ENCODE measurements around the gene KANSL1L.
"Not testable (repeated sequence)": the region's sequence is repeated elsewhere in the genome, so short reads cannot be mapped to it uniquely, and the experiment has no call there.

KANSL1L gene, protein sequence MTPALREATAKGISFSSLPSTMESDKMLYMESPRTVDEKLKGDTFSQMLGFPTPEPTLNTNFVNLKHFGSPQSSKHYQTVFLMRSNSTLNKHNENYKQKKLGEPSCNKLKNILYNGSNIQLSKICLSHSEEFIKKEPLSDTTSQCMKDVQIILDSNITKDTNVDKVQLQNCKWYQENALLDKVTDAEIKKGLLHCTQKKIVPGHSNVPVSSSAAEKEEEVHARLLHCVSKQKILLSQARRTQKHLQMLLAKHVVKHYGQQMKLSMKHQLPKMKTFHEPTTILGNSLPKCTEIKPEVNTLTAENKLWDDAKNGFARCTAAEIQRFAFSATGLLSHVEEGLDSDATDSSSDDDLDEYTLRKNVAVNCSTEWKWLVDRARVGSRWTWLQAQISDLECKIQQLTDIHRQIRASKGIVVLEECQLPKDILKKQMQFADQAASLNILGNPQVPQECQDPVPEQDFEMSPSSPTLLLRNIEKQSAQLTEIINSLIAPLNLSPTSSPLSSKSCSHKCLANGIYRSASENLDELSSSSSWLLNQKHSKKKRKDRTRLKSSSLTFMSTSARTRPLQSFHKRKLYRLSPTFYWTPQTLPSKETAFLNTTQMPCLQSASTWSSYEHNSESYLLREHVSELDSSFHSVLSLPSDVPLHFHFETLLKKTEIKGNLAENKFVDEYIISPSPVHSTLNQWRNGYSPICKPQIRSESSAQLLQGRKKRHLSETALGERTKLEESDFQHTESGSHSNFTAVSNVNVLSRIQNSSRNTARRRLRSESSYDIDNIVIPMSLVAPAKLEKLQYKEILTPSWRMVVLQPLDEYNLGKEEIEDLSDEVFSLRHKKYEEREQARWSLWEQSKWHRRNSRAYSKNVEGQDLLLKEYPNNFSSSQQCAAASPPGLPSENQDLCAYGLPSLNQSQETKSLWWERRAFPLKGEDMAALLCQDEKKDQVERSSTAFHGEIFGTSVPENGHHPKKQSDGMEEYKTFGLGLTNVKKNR

GRCh38 chr2:210171309-210172218 lies at the start of gene KANSL1L:
Gene KANSL1L, minus strand, starts transcription at chr2:210171409. Its CDS starts 16,827 bp downstream, at chr2:210154582.
- in situ Hi-C loops (cut with HindIII; ENCODE audit: low sequenced_read_pairs), result no loop called here

DNA sequence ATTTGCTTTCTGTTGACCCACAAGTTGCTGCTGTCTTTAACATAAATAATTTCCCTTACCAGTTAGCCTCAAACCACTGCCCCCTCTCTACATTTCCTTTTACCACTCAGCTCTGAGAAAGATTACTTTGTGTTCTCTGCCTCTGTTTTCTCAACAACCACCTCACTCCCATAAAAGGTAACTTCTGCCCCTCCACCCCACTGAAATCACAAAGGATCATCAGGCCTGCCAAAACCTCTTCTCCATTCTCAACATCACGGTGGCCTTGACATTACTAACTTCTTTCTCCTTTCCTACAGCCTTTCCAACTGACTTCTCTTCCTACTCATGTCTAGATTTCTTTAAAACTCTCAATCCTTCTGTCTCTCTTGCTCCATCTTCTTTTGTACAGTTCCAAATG lies 43.9 kb upstream of the KANSL1L start:
- in situ Hi-C loops (cut with HindIII; ENCODE audit: low sequenced_read_pairs), result no loop called here

- in situ Hi-C loops (cut with HindIII; ENCODE audit: low sequenced_read_pairs), result no loop called here
Measured at GRCh38 chr2:210210185-210210584, 39.0 kb upstream of the KANSL1L start.

DNA sequence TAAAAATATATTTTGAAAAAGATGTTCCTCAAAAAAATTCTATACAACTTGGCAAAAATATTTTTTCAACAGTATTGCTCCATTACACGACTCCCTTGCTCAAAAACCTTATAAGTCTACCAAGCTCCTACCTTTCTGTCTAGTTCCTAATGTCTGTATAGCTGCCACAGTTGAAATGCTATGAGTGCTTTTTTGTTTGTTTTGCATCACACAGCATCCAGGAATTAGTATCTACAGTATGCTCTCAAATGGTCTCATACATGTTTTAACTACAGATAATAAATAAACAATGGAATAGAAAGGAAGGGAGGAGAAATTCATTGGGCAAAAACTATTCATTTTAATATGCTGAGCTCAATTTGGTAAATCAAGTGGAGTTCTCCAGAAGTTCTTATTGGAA lies 36.7 kb upstream of the KANSL1L start:
- in situ Hi-C loops (cut with HindIII; ENCODE audit: low sequenced_read_pairs), result no loop called here

- in situ Hi-C loops (cut with HindIII; ENCODE audit: low sequenced_read_pairs), result no loop called here
Measured at GRCh38 chr2:210203558-210203957, 32.3 kb upstream of the KANSL1L start.

DNA sequence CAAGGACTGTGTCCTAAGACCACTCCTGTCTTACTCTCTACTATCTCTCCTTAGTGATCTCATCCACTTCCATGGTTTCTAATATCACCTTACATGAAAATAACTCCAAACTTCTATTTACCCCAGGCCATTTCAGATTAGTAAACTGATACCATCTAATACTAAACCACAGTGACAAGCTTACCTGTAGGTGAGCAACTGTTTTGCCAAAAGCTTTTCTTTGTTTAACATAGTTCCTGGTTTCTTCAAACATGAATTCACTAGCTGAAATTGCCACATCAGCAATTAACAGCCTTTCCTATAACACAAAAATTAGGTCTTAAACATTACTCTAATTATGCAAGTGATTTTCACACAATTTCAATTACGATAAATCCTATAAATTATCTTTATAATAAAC lies 31.9 kb upstream of the KANSL1L start:
- in situ Hi-C loops (cut with HindIII; ENCODE audit: low sequenced_read_pairs), result no loop called here

- in situ Hi-C loops (cut with HindIII; ENCODE audit: low sequenced_read_pairs), result no loop called here
Measured at GRCh38 chr2:210199854-210200253, 28.6 kb upstream of the KANSL1L start.

DNA sequence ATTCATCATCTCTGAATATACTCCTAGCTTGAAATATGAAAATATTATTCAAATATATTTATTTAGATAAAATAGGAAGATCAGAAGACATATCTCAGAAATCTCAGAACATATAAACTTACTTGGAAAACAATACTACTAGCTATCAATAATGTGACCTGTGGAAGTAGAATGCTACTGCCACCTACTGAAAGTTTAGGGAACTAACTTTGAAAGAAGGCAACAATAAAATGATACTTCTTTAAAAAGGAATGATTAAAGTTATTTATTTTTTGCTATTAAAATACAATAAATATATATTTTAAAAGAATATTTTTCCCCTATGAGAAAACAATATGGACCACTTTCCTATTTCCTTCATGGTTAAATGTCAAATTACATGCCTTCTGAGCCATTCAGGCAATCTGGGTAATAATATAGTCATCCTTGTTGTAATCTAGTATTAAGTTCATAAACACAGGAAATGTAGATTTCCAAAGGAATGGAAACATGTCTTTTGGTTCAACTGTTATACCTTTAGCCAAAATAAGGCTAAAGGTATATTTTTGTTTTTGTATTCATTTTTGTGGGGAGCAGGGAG lies 28.1 kb upstream of the KANSL1L start:
- in situ Hi-C loops (cut with HindIII; ENCODE audit: low sequenced_read_pairs), result no loop called here

- in situ Hi-C loops (cut with HindIII; ENCODE audit: low sequenced_read_pairs), result no loop called here
Measured at GRCh38 chr2:210198326-210198725, 27.1 kb upstream of the KANSL1L start.

DNA sequence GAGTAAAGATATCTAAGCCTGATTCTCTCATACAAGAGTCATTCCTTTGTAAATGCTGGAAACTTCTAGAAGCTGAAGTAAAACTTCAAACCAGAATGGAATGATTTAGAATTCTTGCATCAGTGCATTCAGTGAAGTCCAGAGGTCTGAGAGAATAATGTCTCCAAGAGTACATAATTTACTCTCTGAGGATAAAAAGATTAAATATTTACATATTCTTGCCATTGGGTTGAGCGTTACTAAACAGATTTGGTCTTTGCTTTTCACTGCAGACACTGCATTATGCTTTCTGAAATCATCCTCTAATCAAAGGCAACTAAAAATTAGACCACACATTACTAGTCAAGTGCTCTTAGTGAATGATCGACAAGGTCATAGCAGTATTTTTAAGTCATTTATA lies 26.5 kb upstream of the KANSL1L start:
- in situ Hi-C loops (cut with HindIII; ENCODE audit: low sequenced_read_pairs), result no loop called here

DNA sequence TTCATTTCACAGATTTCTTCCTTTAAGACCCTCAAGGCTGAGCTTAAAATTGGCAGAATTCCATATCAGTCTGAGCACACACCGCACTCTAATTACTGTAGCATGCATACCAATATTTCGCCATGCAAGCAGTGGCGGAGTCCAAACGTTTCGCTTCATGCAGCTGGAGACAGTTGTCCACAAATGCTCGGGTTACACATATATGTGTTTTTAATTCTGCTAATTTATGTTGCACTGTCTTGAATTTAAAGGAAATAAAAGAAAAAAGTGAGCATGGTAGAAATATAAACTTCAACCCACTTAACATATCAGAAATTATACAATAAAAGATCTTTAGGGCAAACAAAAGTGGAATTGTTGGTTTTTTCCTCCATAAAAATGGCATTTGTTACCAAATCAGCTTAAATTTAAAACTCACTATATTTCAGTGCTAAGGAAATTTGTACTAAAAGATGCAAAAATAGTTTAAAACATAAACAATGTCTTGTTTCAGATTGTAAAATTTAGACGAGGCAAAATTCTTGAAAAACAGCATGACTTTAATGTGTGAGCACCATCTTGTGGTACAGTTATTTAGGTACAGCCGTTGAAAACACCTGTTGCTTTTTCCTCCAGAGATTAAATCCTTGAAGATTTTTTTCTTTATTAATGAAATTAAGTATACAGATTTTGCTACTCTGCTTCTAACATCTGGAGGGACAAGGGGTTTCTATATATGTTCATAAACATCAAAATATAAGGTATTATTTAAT lies 24.1 kb upstream of the KANSL1L start:
- in situ Hi-C loops (cut with HindIII; ENCODE audit: low sequenced_read_pairs), result no loop called here

DNA sequence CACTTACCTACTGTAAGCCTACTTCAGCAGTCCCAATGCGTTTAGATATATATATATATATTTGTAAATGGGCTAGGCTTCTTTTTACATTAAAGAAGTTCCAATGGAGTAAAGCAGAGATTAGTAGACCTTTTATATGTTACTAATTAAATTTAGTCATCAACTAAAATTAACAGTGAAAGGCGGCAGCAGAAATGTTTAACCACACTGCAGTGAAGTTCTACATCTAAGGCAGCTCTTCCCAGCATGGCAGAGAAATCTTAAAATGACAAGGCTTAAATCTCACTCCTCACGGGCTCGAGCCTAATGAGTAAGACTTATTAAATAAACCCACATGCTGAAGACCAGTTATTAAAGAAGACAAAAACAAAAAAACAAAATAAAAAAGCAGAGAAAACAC lies 19.1 kb upstream of the KANSL1L start:
- in situ Hi-C loops (cut with HindIII; ENCODE audit: low sequenced_read_pairs), result no loop called here

GRCh38 chr2:210189452-210190138 lies 18.4 kb upstream of the KANSL1L start:
- in situ Hi-C loops (cut with HindIII; ENCODE audit: low sequenced_read_pairs), result no loop called here

DNA sequence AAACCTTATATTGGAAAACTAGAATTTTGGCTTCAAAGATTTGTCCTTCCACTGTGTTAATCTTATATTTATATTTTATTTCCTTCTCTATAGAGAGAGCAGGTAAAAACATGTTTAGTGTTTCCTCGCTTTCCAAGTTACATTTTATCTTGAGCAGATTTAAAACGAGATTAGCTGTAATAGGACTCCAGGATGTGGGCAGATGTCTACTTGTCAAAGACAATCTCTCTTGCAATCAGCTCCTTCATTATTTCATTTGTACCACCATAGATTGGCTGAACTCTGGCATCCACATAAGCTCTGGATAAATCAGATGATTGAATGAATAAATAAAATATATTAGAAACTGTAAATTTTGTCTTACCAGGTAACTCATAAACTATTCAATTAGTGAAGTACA lies 17.5 kb upstream of the KANSL1L start:
- in situ Hi-C loops (cut with HindIII; ENCODE audit: low sequenced_read_pairs), result no loop called here

GRCh38 chr2:210188190-210188589 lies 17.0 kb upstream of the KANSL1L start:
- in situ Hi-C loops (cut with HindIII; ENCODE audit: low sequenced_read_pairs), result no loop called here

DNA sequence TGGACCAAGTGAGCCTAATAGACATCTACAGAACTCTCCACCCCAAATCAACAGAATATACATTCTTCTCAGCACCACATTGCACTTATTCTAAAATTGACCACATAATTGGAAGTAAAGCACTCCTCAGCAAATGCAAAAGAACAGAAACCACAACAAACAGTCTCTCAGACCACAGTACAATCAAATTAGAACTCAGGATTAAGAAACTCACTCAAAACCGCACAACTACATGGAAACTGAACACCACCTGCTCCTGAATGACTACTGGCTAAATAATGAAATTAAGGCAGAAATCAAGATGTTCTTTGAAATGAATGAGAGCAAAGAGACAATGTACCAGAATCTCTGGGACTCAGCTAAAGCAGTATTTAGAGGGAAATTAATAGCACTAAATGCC lies 12.7 kb upstream of the KANSL1L start:
- in situ Hi-C loops (cut with HindIII; ENCODE audit: low sequenced_read_pairs), result not testable (repeated sequence)

DNA sequence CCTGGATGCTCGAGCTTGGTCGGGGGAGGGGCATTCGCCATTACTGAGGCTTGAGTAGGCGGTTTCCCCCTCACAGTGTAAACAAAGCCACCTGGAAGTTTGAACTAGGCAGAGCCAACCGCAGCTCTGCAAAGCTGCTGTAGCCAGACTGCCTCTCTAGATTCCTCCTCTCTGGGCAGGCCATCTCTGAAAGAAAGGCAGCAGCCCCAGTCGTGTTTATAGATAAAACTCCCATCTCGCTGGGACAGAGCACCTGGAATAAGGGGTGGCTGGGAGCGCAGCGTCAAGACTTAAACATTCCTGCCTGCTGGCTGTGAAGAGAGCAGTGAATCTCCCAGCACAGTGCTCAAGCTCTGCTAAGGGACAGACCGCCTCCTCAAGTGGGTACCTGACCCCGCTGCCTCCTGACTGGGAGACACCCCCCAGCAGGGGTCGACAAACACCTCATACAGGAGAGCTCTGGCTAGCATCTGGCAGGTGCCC lies 10.4 kb upstream of the KANSL1L start:
- in situ Hi-C loops (cut with HindIII; ENCODE audit: low sequenced_read_pairs), result not testable (repeated sequence)

GRCh38 chr2:210181033-210181605 lies 9.9 kb upstream of the KANSL1L start:
- in situ Hi-C loops (cut with HindIII; ENCODE audit: low sequenced_read_pairs), result not testable (repeated sequence)

- in situ Hi-C loops (cut with HindIII; ENCODE audit: low sequenced_read_pairs), result no loop called here
Measured at GRCh38 chr2:210180477-210180876, 9.3 kb upstream of the KANSL1L start.

Data from endothelial cell of hepatic sinusoid (primary cell).